LNCaP clone FGC (cell line): ENCODE results near the gene TEKT3.

Source experiments
- DNase-seq: peaks from one replicate; pipeline ENCODE4 v3.0.0-alpha.2; 2011; ENCODE audit warnings: low read depth
- H3K4me3 ChIP-seq: 2 replicates; pipeline ENCODE4 v1.5.1; 2011; ENCODE audit warnings: mild to moderate bottlenecking, low read depth, low read length, control low read depth
- TF ChIP-seq, protein P1 (sequence below): IDR thresholded peaks from 2 replicates; pipeline ENCODE4 v1.5.1; 2012; ENCODE audit warnings: mild to moderate bottlenecking; ENCODE audit not compliant: control insufficient read depth, insufficient read depth; ENCODE audit errors: extremely low read depth

Gene TEKT3

DNA sequence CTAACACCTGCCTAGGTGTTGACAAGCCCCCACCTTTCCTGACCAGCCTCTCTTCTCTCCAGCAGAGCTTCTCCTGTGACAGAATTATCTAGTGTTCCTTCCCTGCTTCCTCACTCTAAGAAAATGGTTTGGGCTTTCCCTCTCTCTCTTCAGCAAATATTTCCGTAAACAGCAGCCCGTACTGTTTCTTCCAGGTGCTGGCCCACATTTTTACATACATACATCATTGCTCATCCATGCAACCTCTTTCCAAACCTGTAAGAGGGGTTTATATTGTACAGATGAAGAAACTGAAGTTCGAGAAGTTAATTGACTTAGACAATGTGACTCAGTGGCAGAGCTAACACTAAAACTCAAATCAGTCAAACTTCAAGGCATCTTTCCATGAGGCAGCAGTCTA, 569 bp upstream of the TEKT3 start:
- DNase-seq = no peak
- TF ChIP-seq, protein P1, sequence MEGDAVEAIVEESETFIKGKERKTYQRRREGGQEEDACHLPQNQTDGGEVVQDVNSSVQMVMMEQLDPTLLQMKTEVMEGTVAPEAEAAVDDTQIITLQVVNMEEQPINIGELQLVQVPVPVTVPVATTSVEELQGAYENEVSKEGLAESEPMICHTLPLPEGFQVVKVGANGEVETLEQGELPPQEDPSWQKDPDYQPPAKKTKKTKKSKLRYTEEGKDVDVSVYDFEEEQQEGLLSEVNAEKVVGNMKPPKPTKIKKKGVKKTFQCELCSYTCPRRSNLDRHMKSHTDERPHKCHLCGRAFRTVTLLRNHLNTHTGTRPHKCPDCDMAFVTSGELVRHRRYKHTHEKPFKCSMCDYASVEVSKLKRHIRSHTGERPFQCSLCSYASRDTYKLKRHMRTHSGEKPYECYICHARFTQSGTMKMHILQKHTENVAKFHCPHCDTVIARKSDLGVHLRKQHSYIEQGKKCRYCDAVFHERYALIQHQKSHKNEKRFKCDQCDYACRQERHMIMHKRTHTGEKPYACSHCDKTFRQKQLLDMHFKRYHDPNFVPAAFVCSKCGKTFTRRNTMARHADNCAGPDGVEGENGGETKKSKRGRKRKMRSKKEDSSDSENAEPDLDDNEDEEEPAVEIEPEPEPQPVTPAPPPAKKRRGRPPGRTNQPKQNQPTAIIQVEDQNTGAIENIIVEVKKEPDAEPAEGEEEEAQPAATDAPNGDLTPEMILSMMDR = no peak
- no peak overlapping the region for H3K4me3 ChIP-seq

DNA sequence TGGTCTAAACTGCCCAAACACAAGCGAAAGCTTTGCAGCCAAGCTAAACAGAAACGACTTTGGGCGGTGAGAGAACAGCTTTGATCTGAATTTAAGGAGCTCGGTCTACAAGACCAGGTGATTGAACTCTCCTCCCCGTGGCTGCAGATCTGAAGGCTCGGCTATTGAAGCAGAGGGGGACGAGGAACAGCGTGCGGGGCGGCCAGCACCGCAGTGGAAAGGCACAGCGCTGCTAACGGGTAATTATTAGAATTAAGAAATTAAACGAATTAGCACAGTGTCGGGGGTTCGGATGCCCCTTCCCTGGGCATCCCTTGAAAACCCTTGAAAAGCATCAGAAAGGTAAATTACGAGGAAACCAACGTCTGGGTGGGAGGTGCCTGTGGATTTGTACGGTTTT, 431 bp downstream of the TEKT3 start:
- DNase-seq = no peak
- TF ChIP-seq, protein P1 = no peak
- H3K4me3 ChIP-seq = no peak overlapping the region

DNA sequence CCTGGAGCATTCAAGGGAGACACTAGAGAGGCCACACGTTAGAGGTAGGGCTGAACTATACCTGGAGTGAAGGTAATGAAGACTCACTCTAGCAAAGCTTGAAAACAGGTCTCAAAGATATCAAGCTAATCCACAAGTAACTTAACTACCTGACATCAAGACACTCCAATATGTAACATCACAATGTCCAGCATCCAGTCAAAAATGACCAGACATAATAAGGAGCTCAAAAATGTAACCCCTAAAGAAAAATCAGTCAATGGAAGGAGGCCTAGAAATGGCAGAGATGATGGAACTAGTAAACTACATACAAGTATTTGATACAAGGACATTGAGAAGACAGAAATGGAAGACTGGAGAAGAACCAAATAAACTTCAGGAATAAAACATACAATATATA, 6.0 kb downstream of the TEKT3 start:
- no peak for DNase-seq
- TF ChIP-seq, protein P1 = no peak
- no peak overlapping the region for H3K4me3 ChIP-seq

GRCh38 chr17:15334266-15334665, 7.1 kb downstream of the TEKT3 start:
- DNase-seq = no peak
- TF ChIP-seq, protein P1 = no peak
- no peak overlapping the region for H3K4me3 ChIP-seq

GRCh38 chr17:15332338-15332737, 9.1 kb downstream of the TEKT3 start:
- no peak overlapping the region for H3K4me3 ChIP-seq
- DNase-seq = no peak
- TF ChIP-seq, protein P1 = no peak

- H3K4me3 ChIP-seq = no peak overlapping the region
- TF ChIP-seq, protein P1 = no peak
- no peak for DNase-seq
Observed at GRCh38 chr17:15323131-15323530, 18.3 kb downstream of the TEKT3 start.

DNA sequence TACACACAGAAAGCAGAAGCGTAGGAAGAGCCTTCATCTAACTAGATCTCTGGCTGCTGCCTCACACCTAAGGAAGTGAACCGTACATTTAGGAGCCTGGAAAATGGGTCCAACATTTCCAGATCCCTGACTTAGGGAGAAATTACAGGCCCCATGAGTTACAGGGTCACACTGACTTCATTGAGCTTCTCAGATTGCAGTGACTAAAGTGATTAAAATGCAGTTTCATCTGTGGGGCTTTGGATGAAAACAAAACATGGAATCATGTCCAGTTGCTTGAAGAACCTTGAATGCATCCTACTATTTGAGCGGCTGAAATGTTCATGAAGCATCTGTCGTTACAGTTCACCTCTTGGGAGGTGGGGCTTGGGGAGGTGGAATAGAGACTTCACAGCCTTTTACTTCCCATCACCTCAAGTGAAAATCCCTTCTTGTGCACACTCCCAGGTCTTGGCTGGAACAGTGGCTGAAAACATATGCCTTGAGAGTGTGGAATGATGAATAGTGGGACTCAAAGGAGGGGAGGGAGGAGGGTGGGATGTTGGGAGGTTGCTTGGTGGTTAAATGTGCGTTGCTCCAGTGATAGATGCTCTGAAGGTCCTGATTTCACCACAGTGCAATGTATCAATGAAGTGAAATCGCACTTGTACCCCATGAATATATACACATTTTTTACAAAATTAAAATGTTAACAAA, 19.7 kb downstream of the TEKT3 start:
- no peak for DNase-seq
- no peak overlapping the region for H3K4me3 ChIP-seq
- TF ChIP-seq, protein P1 = no peak
